Testis (tissue), 2 donors: ENCODE results near the gene RYR3.

Source experiments
- POLR2A ChIP-seq: fragments of 450-650 bp; IDR thresholded peaks from one replicate; pipeline ENCODE4 v1.6.1; 2017; ENCODE audit warnings: antibody characterized with exemption, mild to moderate bottlenecking, moderate library complexity
- TF ChIP-seq, protein P1 (sequence below), 3 experiments: fragments of 450-650 bp in 2 of 3; fragments of 200-600 bp in 1 of 3; sonication (generic) in 1 of 3; IDR thresholded peaks; one replicate each; pipeline ENCODE4 v1.5.1; 2016 to 2019; ENCODE audit warnings: antibody characterized with exemption in 3 of 3, mild to moderate bottlenecking in 2 of 3, moderate library complexity in 1 of 3

- no peak for TF ChIP-seq POLR2A
- TF ChIP-seq, protein P1, sequence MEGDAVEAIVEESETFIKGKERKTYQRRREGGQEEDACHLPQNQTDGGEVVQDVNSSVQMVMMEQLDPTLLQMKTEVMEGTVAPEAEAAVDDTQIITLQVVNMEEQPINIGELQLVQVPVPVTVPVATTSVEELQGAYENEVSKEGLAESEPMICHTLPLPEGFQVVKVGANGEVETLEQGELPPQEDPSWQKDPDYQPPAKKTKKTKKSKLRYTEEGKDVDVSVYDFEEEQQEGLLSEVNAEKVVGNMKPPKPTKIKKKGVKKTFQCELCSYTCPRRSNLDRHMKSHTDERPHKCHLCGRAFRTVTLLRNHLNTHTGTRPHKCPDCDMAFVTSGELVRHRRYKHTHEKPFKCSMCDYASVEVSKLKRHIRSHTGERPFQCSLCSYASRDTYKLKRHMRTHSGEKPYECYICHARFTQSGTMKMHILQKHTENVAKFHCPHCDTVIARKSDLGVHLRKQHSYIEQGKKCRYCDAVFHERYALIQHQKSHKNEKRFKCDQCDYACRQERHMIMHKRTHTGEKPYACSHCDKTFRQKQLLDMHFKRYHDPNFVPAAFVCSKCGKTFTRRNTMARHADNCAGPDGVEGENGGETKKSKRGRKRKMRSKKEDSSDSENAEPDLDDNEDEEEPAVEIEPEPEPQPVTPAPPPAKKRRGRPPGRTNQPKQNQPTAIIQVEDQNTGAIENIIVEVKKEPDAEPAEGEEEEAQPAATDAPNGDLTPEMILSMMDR (IDR thresholded peaks at IDR 0.05) = peak in 2 of 3 experiments; percentile 21 to 37
Observed at GRCh38 chr15:33735637-33736247, 425.0 kb downstream of the RYR3 start.
